Neuron (in vitro differentiated cells): Measurements from ENCODE around the gene RAE1.

Experiments used
- H2AFZ ChIP-seq: one replicate; pipeline ENCODE4 v1.6.1; 2013; ENCODE audit warnings: low read depth, mild to moderate bottlenecking, inconsistent platforms, low read length, moderate library complexity
- H3K27me3 ChIP-seq: one replicate; pipeline ENCODE4 v1.6.1; 2013; ENCODE audit warnings: low read length; ENCODE audit not compliant: insufficient read depth
- H3K36me3 ChIP-seq: one replicate; pipeline ENCODE4 v1.6.1; 2013; ENCODE audit warnings: low read length; ENCODE audit not compliant: insufficient read depth
- H3K4me1 ChIP-seq: one replicate; pipeline ENCODE4 v1.6.1; 2013; ENCODE audit warnings: low read length; ENCODE audit not compliant: insufficient read depth
- H3K4me3 ChIP-seq: 2 replicates; pipeline ENCODE4 v1.5.1; 2013; ENCODE audit warnings: mild to moderate bottlenecking, low read length, moderate library complexity
- H3K9me3 ChIP-seq: one replicate; pipeline ENCODE4 v1.6.1; 2013; ENCODE audit warnings: low read length

RAE1 gene

DNA sequence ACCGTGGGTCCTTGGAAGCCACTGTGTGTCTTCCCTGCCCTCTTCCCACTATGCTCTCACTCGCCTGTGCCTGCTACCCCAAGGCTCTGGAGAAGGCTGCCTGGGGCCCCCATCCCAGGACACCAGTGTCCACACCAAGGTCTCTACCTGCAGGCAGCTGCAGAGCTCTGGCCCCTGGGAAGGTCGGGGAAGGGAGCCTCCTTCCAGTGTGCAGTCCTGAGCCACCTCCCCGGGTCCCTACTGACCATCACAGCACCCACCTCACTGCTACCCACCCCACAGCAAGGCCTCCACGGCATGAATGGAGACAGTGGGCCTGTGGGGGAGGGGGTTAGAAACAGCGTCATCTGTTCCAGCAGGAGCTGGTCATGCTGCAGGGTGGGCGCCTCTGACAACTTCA lies 75.8 kb downstream of the RAE1 start:
- Histone ChIP-seq H3K9me3 (no peaks in the 10 kb centered on the region), H2AFZ (no peak overlapping the region), H3K36me3 (no peaks in the 10 kb centered on the region), H3K4me3 (no peak overlapping the region), H3K27me3 (peaks cover 12% of the 10 kb centered on the region), H3K4me1 (no peaks in the 10 kb centered on the region)

DNA sequence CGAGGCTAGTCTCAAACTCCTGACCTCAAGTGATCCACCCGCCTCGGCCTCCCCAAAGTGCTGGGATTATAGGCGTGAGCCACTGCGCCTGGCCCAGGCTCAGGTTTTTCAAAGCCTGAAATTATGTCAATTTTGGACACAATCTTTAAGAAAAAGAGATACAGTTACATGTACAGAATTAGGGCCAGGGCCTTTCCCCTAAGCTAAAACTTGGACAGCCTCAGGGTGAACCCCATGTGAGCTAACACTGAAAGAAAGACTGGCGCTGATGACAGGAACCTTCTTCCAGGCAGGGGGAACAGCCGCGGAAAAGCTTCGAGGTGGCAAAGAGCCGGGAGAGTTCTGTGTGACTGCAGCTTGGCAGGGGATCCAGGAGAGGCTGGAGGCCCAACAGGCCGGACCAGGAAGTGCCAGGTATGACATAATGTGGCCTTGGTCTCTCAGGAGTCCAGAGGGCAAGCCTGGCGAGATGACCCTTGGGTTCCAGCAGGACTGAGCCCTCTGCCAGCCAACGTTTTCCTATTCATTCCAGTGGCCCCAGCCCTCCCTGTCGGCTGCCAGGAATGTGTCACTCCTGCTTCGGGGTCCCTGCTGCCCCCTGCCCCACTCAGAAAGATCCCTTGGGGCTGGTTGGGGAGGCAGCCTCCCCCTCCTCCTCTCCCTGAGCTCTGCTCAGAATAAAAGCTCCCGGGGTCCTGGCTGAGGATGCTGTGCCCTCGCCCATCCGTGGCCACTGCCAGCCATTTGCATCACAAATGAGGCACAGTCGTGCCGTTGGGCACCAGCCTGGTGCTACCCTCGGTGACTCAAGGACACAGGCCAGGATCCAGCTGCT lies 77.5 kb downstream of the RAE1 start:
- H3K36me3 ChIP-seq: no peaks in the 10 kb centered on the region
- no peak overlapping the region for H2AFZ ChIP-seq
- H3K4me1 ChIP-seq: no peaks in the 10 kb centered on the region
- peaks cover 12% of the 10 kb centered on the region for H3K27me3 ChIP-seq
- H3K9me3 ChIP-seq: no peaks in the 10 kb centered on the region
- H3K4me3 ChIP-seq: no peak overlapping the region
